Lung (tissue), 12 donors: ENCODE data around the gene TECTA. TPM values are rescaled to one million over a fixed set of nuclear protein-coding genes. Genes with fewer than 3 reads are reported as not detected.
A peak's percentile ranks its signal among the peaks of the same experiment; 100 is the strongest.

Experiments
- ATAC-seq: fragments of 200-7000 bp; cut with Tn5 transposase; one replicate; pipeline ENCODE4 v1.9.1; 2020; ENCODE audit warnings: moderate number of reproducible peaks; ENCODE audit not compliant: insufficient read depth, low FRiP score
- DNase-seq, 3 donors: peaks; one replicate each; pipeline ENCODE4 v3.0.0-alpha.2; 2013 to 2017
- H3K27ac ChIP-seq, 2 donors: one replicate each; pipeline ENCODE4 v1.5.1; 2013; ENCODE audit warnings: mild to moderate bottlenecking in 2 of 2, moderate library complexity in 2 of 2, control low read depth in 1 of 2, inconsistent platforms in 1 of 2, low read depth in 1 of 2, low read length in 1 of 2
- H3K27me3 ChIP-seq, 3 donors: one replicate each; pipeline ENCODE4 v1.5.1; 2013; ENCODE audit warnings: low read length in 2 of 3; ENCODE audit not compliant: control insufficient read depth in 3 of 3, insufficient read depth in 3 of 3
- H3K36me3 ChIP-seq, 4 donors: one replicate each; pipeline ENCODE4 v1.5.1; 2013; ENCODE audit warnings: low read length in 4 of 4, mild to moderate bottlenecking in 1 of 4, moderate library complexity in 1 of 4; ENCODE audit not compliant: control insufficient read depth in 4 of 4, insufficient read depth in 4 of 4
- H3K4me1 ChIP-seq, 5 donors: one replicate each; pipeline ENCODE4 v1.5.1; 2013; ENCODE audit warnings: low read length in 5 of 5, mild to moderate bottlenecking in 2 of 5, moderate library complexity in 1 of 5; ENCODE audit not compliant: control insufficient read depth in 5 of 5, insufficient read depth in 5 of 5
- H3K4me3 ChIP-seq: one replicate; pipeline ENCODE4 v1.5.1; 2013; ENCODE audit warnings: mild to moderate bottlenecking, control low read depth, moderate library complexity
- H3K9ac ChIP-seq, 2 donors: one replicate each; pipeline ENCODE4 v1.5.1; 2013; ENCODE audit warnings: low read length in 2 of 2, control low read depth in 1 of 2; ENCODE audit not compliant: insufficient read depth in 1 of 2
- H3K9me3 ChIP-seq, 4 donors: one replicate each; pipeline ENCODE4 v1.5.1; 2013; ENCODE audit warnings: low read length in 3 of 4, mild to moderate bottlenecking in 1 of 4, moderate library complexity in 1 of 4; ENCODE audit not compliant: control insufficient read depth in 4 of 4, insufficient read depth in 3 of 4
- CTCF ChIP-seq: IDR thresholded peaks from 2 replicates; pipeline ENCODE4 v1.5.1; 2012; ENCODE audit warnings: mild to moderate bottlenecking; ENCODE audit errors: control extremely low read depth, extremely low read depth
- WGBS, 2 donors: extraction: QIAGEN DNeasy Blood & Tissue Kit; methylation state at CpG; one replicate each; pipeline ENCODE4 v1.1.7; 2013; 5-methylcytosine and 5-hydroxymethylcytosine counted together
- polyA plus RNA-seq, 2 donors: library from polyadenylated mRNA; stranded (reverse); fragments of 200-250 nt; gene quantifications; one replicate each; pipeline ENCODE4 v1.2.1, GENCODE V29; 2013
- total RNA-seq, 2 donors: library from RNA; depleted of rRNA in 1 of 2; stranded (reverse); fragments of >200 nt in 1 of 2; gene quantifications; one replicate each; pipeline ENCODE4 v1.2.1, GENCODE V29; 2014 to 2021
- donor health status: control.
- donor health status: control.
- donor health status: Bipolar disorder and iron deficiency.
- donor health status: healthy.
- donor health status: DM: yes; HTN: yes; CAD: no.

The TECTA gene
- total and polyA plus RNA-seq, 4 donors: 0.35 to 2.5 (median 0.82) TPM

DNA sequence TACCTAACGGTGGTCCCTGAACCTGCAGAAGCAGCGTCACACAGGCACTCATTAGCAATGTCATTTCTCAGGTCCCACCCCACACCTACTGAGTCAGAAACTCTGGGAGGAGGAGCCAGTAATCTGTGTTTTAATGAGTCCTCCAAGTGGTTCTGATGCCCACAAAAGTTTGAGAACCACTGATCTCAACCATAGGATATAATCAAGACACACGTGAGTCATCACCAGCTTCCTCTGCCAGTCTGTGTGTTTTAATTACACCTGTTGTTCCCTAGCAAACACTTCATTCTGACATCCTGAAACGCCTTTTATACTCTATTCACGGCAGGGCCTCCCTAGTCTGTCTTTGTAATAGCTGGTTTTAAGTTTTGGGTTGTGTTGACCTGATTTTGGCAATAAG, 5.8 kb downstream of the TECTA start:
- ATAC-seq: no peak
- Histone ChIP-seq H3K9ac (no peak overlapping the region), H3K27me3 (no peaks in the 10 kb centered on the region), H3K4me1 (peaks cover 0 to 49% (median 15%) of the 10 kb centered on the region in 5 donors), H3K9me3 (no peaks in the 10 kb centered on the region), H3K4me3 (no peak overlapping the region), H3K27ac (no peak overlapping the region), H3K36me3 (no peaks in the 10 kb centered on the region)
- 75 to 82% methylated on average over 5 of the region's 5 CpGs for WGBS, 2 donors
- no peak for TF ChIP-seq CTCF
- no peak for DNase-seq

DNA sequence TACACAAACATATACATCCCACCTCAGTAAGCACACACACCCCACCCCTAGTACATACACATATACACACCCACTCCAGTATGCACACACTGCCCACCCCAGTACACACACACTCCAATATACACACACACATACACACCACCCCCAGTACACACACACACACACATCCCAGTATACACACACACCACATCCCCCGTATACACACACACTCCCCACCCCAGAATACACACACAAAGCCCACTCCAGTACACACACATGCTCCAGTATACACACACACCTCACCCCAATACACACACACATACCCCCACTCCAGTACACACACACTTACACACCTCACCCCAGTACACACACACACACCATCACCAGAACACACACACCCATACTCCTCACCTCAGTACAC, 7.4 kb downstream of the TECTA start:
- peaks cover 0 to 52% (median 15%) of the 10 kb centered on the region in 5 donors for H3K4me1 ChIP-seq
- H3K9ac ChIP-seq: no peak overlapping the region
- 39 to 53% methylated on average over 1 of the region's 1 CpG for WGBS, 2 donors
- H3K27ac ChIP-seq: no peak overlapping the region
- no peaks in the 10 kb centered on the region for H3K36me3 ChIP-seq
- no peak for TF ChIP-seq CTCF
- H3K9me3 ChIP-seq: no peaks in the 10 kb centered on the region
- H3K27me3 ChIP-seq: no peaks in the 10 kb centered on the region
- no peak for DNase-seq
- ATAC-seq: no peak
- H3K4me3 ChIP-seq: no peak overlapping the region

DNA sequence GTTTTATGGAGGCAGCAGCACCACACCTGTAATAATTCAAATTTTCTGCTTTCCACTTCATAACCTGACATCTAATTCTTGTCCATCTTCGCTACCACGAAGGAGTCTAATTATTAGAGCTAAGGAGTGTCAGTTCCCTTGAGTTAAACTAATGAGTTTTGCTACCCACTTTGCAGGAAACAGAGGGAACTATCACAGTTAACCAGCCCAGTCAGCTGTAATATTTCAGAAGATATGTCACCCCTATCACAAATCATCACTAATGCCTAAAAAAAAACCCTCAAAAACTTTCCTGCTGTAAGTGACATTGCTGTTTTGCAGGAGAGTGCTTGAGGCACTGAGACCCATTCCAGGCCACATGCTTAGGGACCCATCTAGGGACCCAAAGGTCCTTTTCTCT, 8.4 kb downstream of the TECTA start:
- no peak overlapping the region for H3K9ac ChIP-seq
- TF ChIP-seq CTCF: no peak
- H3K4me1 ChIP-seq: peaks cover 0 to 50% (median 15%) of the 10 kb centered on the region in 5 donors
- no peaks in the 10 kb centered on the region for H3K27me3 ChIP-seq
- no peak for ATAC-seq
- WGBS, 2 donors: 57 to 73% methylated on average over 2 of the region's 2 CpGs
- no peak overlapping the region for H3K27ac ChIP-seq
- no peaks in the 10 kb centered on the region for H3K9me3 ChIP-seq
- no peak for DNase-seq
- H3K4me3 ChIP-seq: no peak overlapping the region
- no peaks in the 10 kb centered on the region for H3K36me3 ChIP-seq

GRCh38 chr11:121109916-121110586, 9.0 kb downstream of the TECTA start:
- Histone ChIP-seq H3K4me1 (peaks cover 0 to 44% (median 12%) of the 10 kb centered on the region in 5 donors), H3K27me3 (no peaks in the 10 kb centered on the region), H3K36me3 (no peaks in the 10 kb centered on the region), H3K4me3 (no peak overlapping the region), H3K9ac (no peak overlapping the region), H3K27ac (no peak overlapping the region), H3K9me3 (no peaks in the 10 kb centered on the region)
- ATAC-seq (no peak), DNase-seq (peak; percentile 76 to 98 (median 97))
- 59 to 70% methylated on average over 7 of the region's 7 CpGs for WGBS, 2 donors
- no peak for TF ChIP-seq CTCF
